Osteocyte (in vitro differentiated cells): Measurements from ENCODE around the gene KRTAP2-3. TPM values are rescaled to one million over a fixed set of nuclear protein-coding genes. Genes with fewer than 3 reads are reported as not detected.
"Not testable (repeated sequence)": the region's sequence is repeated elsewhere in the genome, so short reads cannot be mapped to it uniquely, and the experiment has no call there.

Experiments used
- DNase-seq: peaks from one replicate; pipeline ENCODE4 v3.0.0; 2021; ENCODE audit warnings: mixed read lengths; ENCODE audit not compliant: unreplicated experiment; ENCODE audit errors: extremely low spot score
- H3K27ac Mint-ChIP-seq: one replicate; pipeline ENCODE4 v1.8.0; 2021; ENCODE audit warnings: mild to moderate bottlenecking, mixed read lengths; ENCODE audit not compliant: unreplicated experiment
- H3K27me3 Mint-ChIP-seq: one replicate; pipeline ENCODE4 v1.8.0; 2021; ENCODE audit warnings: mixed read lengths; ENCODE audit not compliant: unreplicated experiment
- H3K36me3 Mint-ChIP-seq: one replicate; pipeline ENCODE4 v1.8.0; 2021; ENCODE audit warnings: mixed read lengths; ENCODE audit not compliant: unreplicated experiment
- H3K4me1 Mint-ChIP-seq: one replicate; pipeline ENCODE4 v1.8.0; 2021; ENCODE audit warnings: mixed read lengths; ENCODE audit not compliant: unreplicated experiment
- H3K4me3 Mint-ChIP-seq: one replicate; pipeline ENCODE4 v1.8.0; 2021; ENCODE audit warnings: mild to moderate bottlenecking, moderate library complexity, mixed read lengths; ENCODE audit not compliant: unreplicated experiment
- H3K9me3 Mint-ChIP-seq: one replicate; pipeline ENCODE4 v1.8.0; 2021; ENCODE audit warnings: mixed read lengths; ENCODE audit not compliant: unreplicated experiment
- total RNA-seq: library from RNA; stranded (reverse); gene quantifications from 2 replicates; pipeline ENCODE4 v1.2.1, GENCODE V29; 2021
- TF ChIP-seq, protein P1 (sequence below): fragments of 200-600 bp; sonication (generic); IDR thresholded peaks from 2 replicates; pipeline ENCODE4 v1.5.0; 2021; ENCODE audit warnings: antibody characterized with exemption, mild to moderate bottlenecking, moderate library complexity

The KRTAP2-3 gene
- total RNA-seq, 1 donor from 2014 or later = not detected

- Mint-ChIP-seq H3K9me3 (no peaks in the 10 kb centered on the region), H3K36me3 (no peaks in the 10 kb centered on the region), H3K4me3 (no peak within 1 kb of the TSS), H3K27ac (no peak within 1 kb of the TSS), H3K27me3 (no peaks in the 10 kb centered on the region), H3K4me1 (peaks cover 57% of the 10 kb centered on the region)
- no peak for DNase-seq
- TF ChIP-seq, protein P1, sequence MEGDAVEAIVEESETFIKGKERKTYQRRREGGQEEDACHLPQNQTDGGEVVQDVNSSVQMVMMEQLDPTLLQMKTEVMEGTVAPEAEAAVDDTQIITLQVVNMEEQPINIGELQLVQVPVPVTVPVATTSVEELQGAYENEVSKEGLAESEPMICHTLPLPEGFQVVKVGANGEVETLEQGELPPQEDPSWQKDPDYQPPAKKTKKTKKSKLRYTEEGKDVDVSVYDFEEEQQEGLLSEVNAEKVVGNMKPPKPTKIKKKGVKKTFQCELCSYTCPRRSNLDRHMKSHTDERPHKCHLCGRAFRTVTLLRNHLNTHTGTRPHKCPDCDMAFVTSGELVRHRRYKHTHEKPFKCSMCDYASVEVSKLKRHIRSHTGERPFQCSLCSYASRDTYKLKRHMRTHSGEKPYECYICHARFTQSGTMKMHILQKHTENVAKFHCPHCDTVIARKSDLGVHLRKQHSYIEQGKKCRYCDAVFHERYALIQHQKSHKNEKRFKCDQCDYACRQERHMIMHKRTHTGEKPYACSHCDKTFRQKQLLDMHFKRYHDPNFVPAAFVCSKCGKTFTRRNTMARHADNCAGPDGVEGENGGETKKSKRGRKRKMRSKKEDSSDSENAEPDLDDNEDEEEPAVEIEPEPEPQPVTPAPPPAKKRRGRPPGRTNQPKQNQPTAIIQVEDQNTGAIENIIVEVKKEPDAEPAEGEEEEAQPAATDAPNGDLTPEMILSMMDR = no peak
Observed at GRCh38 chr17:41101586-41102259, 41.8 kb upstream of the KRTAP2-3 start, which contains the start of gene KRTAP4-16. KRTAP4-16 (minus strand) TSS chr17:41102209; CDS start chr17:41102209, 0 bp downstream.

DNA sequence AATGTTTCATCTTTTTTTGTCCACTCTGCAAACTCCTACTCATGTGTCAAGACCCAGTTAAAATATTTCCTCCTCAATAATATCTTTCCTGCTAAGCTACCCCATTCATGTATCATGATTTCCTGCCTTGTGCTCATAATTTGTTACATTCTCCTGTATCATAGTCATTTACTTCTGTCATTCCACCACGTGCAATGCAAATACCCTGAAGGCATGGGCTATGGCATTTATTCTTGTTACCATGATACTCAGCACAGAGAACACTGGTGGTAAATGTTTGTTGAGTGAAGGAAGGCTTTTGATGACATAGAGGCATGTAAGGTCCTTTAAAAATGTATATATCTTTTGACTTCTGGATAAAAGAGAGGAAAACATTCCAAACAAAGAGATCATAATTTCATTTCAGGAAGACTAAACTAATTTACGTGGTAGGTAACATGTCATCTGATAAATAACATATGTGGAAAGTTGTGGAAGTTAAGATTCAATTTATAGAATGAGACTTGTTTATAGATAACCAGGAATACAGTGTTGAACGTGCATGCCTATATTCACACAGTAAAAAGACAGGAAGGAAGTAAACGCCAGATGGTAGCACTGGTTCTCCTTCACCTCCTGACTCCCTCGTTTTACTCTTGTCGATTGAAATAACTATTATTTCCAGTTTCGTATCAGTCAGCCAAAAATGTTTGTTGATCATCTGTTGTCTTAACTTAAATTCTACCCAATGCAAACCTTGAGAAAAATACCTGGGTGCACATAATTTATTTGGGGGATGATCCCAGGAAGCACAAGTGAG lies 40.0 kb upstream of the KRTAP2-3 start:
- not testable (repeated sequence) for H3K36me3 Mint-ChIP-seq, H3K9me3 Mint-ChIP-seq, H3K27me3 Mint-ChIP-seq, DNase-seq, H3K4me3 Mint-ChIP-seq
- Mint-ChIP-seq H3K4me1 (peaks cover 53% of the 10 kb centered on the region), H3K27ac (peak overlapping the region; percentile 79)

- no peaks in the 10 kb centered on the region for H3K36me3 Mint-ChIP-seq
- H3K27ac Mint-ChIP-seq = peak overlapping the region; percentile 73
Observed at GRCh38 chr17:41098481-41098880, 38.6 kb upstream of the KRTAP2-3 start.

GRCh38 chr17:41098042-41098441 lies 38.1 kb upstream of the KRTAP2-3 start, which contains the start of gene KRTAP4-8:
KRTAP4-8 (minus strand) TSS chr17:41098142; CDS start chr17:41098084, 58 bp downstream.
- no peaks in the 10 kb centered on the region for H3K27me3 Mint-ChIP-seq
- TF ChIP-seq, protein P1 = no peak
- no peak for DNase-seq
- no peaks in the 10 kb centered on the region for H3K36me3 Mint-ChIP-seq
- H3K4me1 Mint-ChIP-seq = peaks cover 36% of the 10 kb centered on the region
- H3K9me3 Mint-ChIP-seq = no peaks in the 10 kb centered on the region
- peak within 1 kb of the TSS; percentile 73 for H3K27ac Mint-ChIP-seq
- H3K4me3 Mint-ChIP-seq = no peak within 1 kb of the TSS

More at GRCh38 chr17:41098481-41098880, 38.6 kb upstream of the KRTAP2-3 start:
- Mint-ChIP-seq H3K9me3 (no peaks in the 10 kb centered on the region), H3K4me1 (peaks cover 40% of the 10 kb centered on the region), H3K27me3 (no peaks in the 10 kb centered on the region), H3K4me3 (no peak overlapping the region)
- no peak for DNase-seq
- TF ChIP-seq, protein P1 = no peak

GRCh38 chr17:41096055-41096454 lies 36.1 kb upstream of the KRTAP2-3 start:
- no peak for DNase-seq
- Mint-ChIP-seq H3K27ac (no peak overlapping the region), H3K27me3 (no peaks in the 10 kb centered on the region), H3K36me3 (no peaks in the 10 kb centered on the region), H3K4me1 (peaks cover 35% of the 10 kb centered on the region), H3K4me3 (no peak overlapping the region), H3K9me3 (no peaks in the 10 kb centered on the region)
- TF ChIP-seq, protein P1 = no peak

DNA sequence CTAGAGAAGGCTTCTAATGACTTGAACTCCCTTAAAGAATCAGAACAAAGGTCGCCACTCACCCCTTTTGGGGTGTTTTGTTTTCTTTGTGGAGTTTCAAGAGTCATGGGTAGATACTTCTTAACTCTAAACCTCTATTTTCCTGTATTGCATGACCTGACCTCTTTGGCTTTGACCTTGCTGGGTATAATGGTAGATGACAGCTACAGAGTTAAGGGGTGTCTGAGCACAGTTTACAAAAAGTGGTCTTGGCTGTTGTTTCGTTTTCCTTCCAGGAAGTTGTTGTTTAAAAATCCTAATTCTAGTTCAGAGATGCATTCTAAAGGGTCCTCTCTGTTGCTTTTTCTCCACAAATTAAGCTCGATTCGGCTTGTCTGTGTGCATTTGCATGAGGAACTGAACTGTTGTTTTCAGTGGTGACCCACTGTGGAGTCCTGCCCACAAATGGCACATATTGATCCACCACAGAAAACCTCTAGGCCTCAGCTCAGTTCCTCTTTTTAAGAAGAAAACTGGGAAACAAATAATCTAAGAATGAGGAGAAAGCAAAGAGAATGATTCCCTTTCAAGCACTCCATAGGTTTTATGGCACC lies 28.9 kb upstream of the KRTAP2-3 start:
- not testable (repeated sequence) for H3K4me3 Mint-ChIP-seq, H3K36me3 Mint-ChIP-seq, DNase-seq, H3K27ac Mint-ChIP-seq, H3K9me3 Mint-ChIP-seq, H3K4me1 Mint-ChIP-seq, H3K27me3 Mint-ChIP-seq

GRCh38 chr17:41084100-41084856 lies 24.4 kb upstream of the KRTAP2-3 start, which contains the start of gene KRTAP4-7:
KRTAP4-7 (plus strand) TSS chr17:41084150; CDS start chr17:41084207, 57 bp downstream.
- peaks cover 23% of the 10 kb centered on the region for H3K4me1 Mint-ChIP-seq
- not testable (repeated sequence) for DNase-seq, H3K4me3 Mint-ChIP-seq, H3K27me3 Mint-ChIP-seq, H3K9me3 Mint-ChIP-seq, H3K36me3 Mint-ChIP-seq
- peak within 1 kb of the TSS; percentile 53 for H3K27ac Mint-ChIP-seq
